OCI-LY7 (cell line): ENCODE data around the gene ZNF415. TPM values are rescaled to one million over a fixed set of nuclear protein-coding genes. Genes with fewer than 3 reads are reported as not detected.
"Not testable (repeated sequence)": the region's sequence is repeated elsewhere in the genome, so short reads cannot be mapped to it uniquely, and the experiment has no call there.

Source experiments
- BruUV-seq: library from RNA; stranded (reverse); fragments of 400-500 nt; replicated peaks from 2 replicates; lab custom pipeline; 2021; lab: Mats Ljungman, UMichigan
- CTCF ChIA-PET: fragments of 300-600 bp; sonication (Branson Sonifier 250); formaldehyde crosslinking; loops from one replicate; lab custom pipeline; 2022; ENCODE audit warnings: antibody characterized with exemption; ENCODE audit not compliant: unreplicated experiment; lab: Charles Lee
- POLR2A ChIA-PET: fragments of 300-600 bp; sonication (Branson Sonifier 250); formaldehyde crosslinking; loops from one replicate; lab custom pipeline; 2022; ENCODE audit warnings: antibody characterized with exemption; lab: Charles Lee
- DNase-seq: peaks from one replicate; pipeline ENCODE4 v3.0.0-alpha.2; 2015; ENCODE audit warnings: low spot score
- H2AFZ ChIP-seq: fragments of 200-600 bp; sonication (generic), shearing (Covaris generic); 2 replicates; pipeline ENCODE4 v1.6.1; 2014; ENCODE audit warnings: mild to moderate bottlenecking, antibody characterized with exemption, low read length, moderate library complexity
- H3K27ac ChIP-seq: fragments of 200-600 bp; sonication (generic); 2 replicates; pipeline ENCODE4 v1.5.1; 2014; ENCODE audit warnings: mixed run types, low read depth, mild to moderate bottlenecking, moderate library complexity, low read length, inconsistent platforms; ENCODE audit not compliant: poor library complexity, severe bottlenecking
- H3K36me3 ChIP-seq: fragments of 200-600 bp; sonication (generic); 2 replicates; pipeline ENCODE4 v1.6.1; 2014; ENCODE audit warnings: mild to moderate bottlenecking, antibody characterized with exemption, low read length, moderate library complexity, mixed read lengths; ENCODE audit not compliant: insufficient read depth
- H3K4me1 ChIP-seq: fragments of 200-600 bp; sonication (generic); 2 replicates; pipeline ENCODE4 v1.5.1; 2014; ENCODE audit warnings: mild to moderate bottlenecking, low read length; ENCODE audit not compliant: insufficient read depth, poor library complexity, severe bottlenecking
- H3K4me2 ChIP-seq: fragments of 200-600 bp; sonication (generic); 2 replicates; pipeline ENCODE4 v1.6.1; 2014; ENCODE audit warnings: mild to moderate bottlenecking, low read length
- H3K4me3 ChIP-seq: fragments of 200-600 bp; sonication (generic); 2 replicates; pipeline ENCODE4 v1.5.1; 2014; ENCODE audit warnings: mild to moderate bottlenecking, low read depth, low read length; ENCODE audit not compliant: poor library complexity, severe bottlenecking
- H3K79me2 ChIP-seq: fragments of 200-600 bp; sonication (generic); 2 replicates; pipeline ENCODE4 v1.6.1; 2016; ENCODE audit warnings: low read depth, mild to moderate bottlenecking, low read length, moderate library complexity, mixed read lengths; ENCODE audit not compliant: insufficient read depth
- H3K9me2 ChIP-seq: fragments of 200-600 bp; sonication (generic); 2 replicates; pipeline ENCODE4 v1.6.1; 2016; ENCODE audit warnings: mild to moderate bottlenecking, low read length, mixed read lengths; ENCODE audit not compliant: insufficient read depth
- H3K9me3 ChIP-seq: fragments of 200-600 bp; sonication (generic); 2 replicates; pipeline ENCODE4 v1.6.1; 2014; ENCODE audit warnings: mild to moderate bottlenecking, mixed run types, low read length, mixed read lengths
- H4K20me1 ChIP-seq: fragments of 200-600 bp; sonication (generic); 2 replicates; pipeline ENCODE4 v1.6.1; 2014; ENCODE audit warnings: mild to moderate bottlenecking, antibody characterized with exemption, low read length, moderate library complexity, mixed read lengths; ENCODE audit not compliant: insufficient read depth
- EZH2phosphoT487 ChIP-seq: fragments of 200-600 bp; sonication (generic); IDR thresholded peaks from 2 replicates; pipeline ENCODE4 v1.6.1; 2018; ENCODE audit warnings: low read depth, borderline replicate concordance, mild to moderate bottlenecking, mixed run types, antibody characterized with exemption, low read length, moderate library complexity, mixed read lengths
- intact Hi-C: fragments of 100-400 bp; cut with micrococcal nuclease; formaldehyde crosslinking; loops from one replicate; pipeline ENCODE4 v1.10.0; 2022; ENCODE audit not compliant: unreplicated experiment
- total RNA-seq, 2 experiments: library from RNA; depleted of rRNA in 1 of 2; stranded (reverse); fragments of >200 nt in 1 of 2; shearing (Covaris generic) in 1 of 2; gene quantifications; 2 replicates each; pipeline ENCODE4 v1.2.3, GENCODE V29; 2014 to 2022
- TF ChIP-seq, protein P1 (sequence below): fragments of 200-600 bp; sonication (generic); conservative IDR thresholded peaks from 2 replicates; pipeline ENCODE4 v1.5.1; 2014; ENCODE audit warnings: mild to moderate bottlenecking, antibody characterized with exemption, low read length, moderate library complexity, mixed read lengths

ZNF415 gene
- total RNA-seq, 2 experiments from 2014 or later, result 0.51 to 0.63 TPM

DNA sequence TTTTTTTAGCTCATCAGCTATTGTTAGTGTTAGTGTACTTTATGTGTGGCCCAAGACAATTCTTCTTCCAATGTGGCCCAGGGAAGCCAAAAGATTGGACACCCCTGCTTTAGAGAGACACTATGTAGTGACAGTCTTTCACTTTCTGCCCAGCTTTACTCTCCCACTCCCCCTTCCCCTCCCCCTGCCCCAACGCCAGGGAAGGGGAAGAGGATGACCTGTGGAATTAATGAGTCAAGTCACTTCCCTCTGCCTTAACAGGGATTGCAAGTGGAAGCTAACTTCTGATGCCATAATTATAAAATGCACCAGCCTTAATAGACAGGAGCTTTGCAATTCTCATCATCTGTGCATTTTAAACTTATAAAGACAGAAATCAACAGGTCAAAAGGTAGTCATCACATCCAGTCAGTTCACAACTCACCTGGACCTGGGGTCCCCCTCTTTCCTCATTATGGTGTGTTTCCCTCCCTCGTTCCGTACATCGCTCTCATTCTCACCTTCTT is 1.6 kb downstream of the ZNF415 start:
- no peak for TF ChIP-seq EZH2phosphoT487
- TF ChIP-seq, protein P1, sequence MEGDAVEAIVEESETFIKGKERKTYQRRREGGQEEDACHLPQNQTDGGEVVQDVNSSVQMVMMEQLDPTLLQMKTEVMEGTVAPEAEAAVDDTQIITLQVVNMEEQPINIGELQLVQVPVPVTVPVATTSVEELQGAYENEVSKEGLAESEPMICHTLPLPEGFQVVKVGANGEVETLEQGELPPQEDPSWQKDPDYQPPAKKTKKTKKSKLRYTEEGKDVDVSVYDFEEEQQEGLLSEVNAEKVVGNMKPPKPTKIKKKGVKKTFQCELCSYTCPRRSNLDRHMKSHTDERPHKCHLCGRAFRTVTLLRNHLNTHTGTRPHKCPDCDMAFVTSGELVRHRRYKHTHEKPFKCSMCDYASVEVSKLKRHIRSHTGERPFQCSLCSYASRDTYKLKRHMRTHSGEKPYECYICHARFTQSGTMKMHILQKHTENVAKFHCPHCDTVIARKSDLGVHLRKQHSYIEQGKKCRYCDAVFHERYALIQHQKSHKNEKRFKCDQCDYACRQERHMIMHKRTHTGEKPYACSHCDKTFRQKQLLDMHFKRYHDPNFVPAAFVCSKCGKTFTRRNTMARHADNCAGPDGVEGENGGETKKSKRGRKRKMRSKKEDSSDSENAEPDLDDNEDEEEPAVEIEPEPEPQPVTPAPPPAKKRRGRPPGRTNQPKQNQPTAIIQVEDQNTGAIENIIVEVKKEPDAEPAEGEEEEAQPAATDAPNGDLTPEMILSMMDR, result no peak
- ChIA-PET CTCF (no interaction called here), POLR2A (interaction anchor here (0.7 kb wide), 1 partner anchor 527 kb away, joined by 4 read pairs; no protein-coding TSS in a partner anchor)
- no peak overlapping the region for H3K4me2 ChIP-seq
- no peaks in the 10 kb centered on the region for H3K36me3 ChIP-seq
- no peak overlapping the region for H3K4me3 ChIP-seq
- no peaks in the 10 kb centered on the region for H3K4me1 ChIP-seq
- BruUV-seq, result no TSS peak
- no peaks in the 10 kb centered on the region for H4K20me1 ChIP-seq
- no peaks in the 10 kb centered on the region for H3K9me2 ChIP-seq
- intact Hi-C loops, result no loop called here
- H3K9me3 ChIP-seq, result no peaks in the 10 kb centered on the region; the same call in 1 of the 2 replicates
- no peaks in the 10 kb centered on the region for H3K79me2 ChIP-seq
- no peak overlapping the region for H3K27ac ChIP-seq
- DNase-seq, result no peak
- no peak overlapping the region for H2AFZ ChIP-seq

DNA sequence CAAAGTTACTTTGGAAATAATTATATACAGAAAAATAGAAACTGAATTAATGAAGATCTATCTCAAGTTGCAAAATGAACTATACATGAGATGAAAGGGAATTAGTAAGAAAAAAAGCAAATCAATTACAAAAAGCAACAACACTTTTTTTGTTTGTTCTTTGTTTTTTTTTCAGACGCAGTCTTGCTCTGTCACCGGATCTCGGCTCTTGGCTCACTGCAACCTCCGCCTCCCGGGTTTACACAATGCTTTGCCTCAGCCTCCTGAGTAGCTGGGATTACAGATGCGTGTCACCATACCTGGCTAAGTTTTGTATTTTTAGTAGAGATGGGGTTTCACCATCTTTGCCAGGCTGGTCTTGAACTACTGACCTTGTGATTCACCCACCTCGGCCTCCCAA is 2.2 kb downstream of the ZNF415 start:
- POLR2A ChIA-PET, result no interaction called here
- no peaks in the 10 kb centered on the region for H3K9me3 ChIP-seq
- H3K36me3 ChIP-seq, result no peaks in the 10 kb centered on the region
- no peak for TF ChIP-seq EZH2phosphoT487
- TF ChIP-seq, protein P1, result no peak
- CTCF ChIA-PET, result no interaction called here
- no peaks in the 10 kb centered on the region for H4K20me1 ChIP-seq
- BruUV-seq, result no TSS peak
- no peak for DNase-seq
- intact Hi-C loops, result no loop called here
- no peaks in the 10 kb centered on the region for H3K9me2 ChIP-seq
- no peak overlapping the region for H3K4me2 ChIP-seq
- no peaks in the 10 kb centered on the region for H3K79me2 ChIP-seq
- no peak overlapping the region for H3K4me3 ChIP-seq
- H2AFZ ChIP-seq, result no peak overlapping the region
- no peaks in the 10 kb centered on the region for H3K4me1 ChIP-seq
- no peak overlapping the region for H3K27ac ChIP-seq

DNA sequence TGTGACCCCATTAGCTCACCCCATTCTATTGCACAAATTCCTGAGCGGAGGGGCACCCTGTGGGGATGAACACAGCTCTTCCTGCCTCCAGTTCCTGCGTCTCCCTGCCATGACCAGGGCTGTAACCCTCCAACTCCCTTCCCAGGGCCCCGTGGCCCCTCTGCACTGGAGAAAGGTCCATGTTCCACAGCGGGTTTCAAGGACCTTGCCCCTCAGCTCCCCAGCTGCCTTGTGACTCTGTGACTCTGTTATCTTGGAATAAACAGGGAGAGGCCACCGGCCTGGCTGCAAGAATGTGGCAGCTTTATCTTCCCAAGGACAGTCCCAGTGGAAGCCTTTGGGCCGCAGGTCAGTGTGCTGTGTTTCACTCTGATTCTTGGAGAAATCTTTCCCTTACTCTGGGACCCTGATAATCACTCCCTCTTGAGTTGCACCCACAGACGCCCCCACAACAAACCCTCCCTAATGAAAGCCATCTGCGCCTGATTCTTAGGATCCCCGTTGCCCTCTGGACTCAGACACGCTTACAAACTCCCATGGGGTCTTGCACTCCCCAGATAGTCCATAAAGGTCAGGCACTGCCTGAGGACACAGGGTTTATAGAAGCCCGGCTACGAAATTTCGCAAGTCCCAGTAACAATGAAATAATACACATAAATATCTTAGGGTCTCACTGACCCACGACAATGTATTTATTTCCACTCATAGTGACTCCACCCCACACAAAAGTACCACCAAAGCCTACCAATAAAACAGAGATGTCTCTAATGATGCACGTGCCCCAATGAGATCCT is 5.8 kb downstream of the ZNF415 start:
- H3K9me3 ChIP-seq, H3K4me1 ChIP-seq, H3K27ac ChIP-seq, H3K4me3 ChIP-seq, H3K4me2 ChIP-seq, H3K9me2 ChIP-seq, intact Hi-C loops, BruUV-seq, CTCF ChIA-PET, POLR2A ChIA-PET, DNase-seq, H3K36me3 ChIP-seq, H3K79me2 ChIP-seq, H2AFZ ChIP-seq, H4K20me1 ChIP-seq: not testable (repeated sequence)
